HEK293 (cell line): ENCODE results near the gene APRT.

Source experiments
- REPIN1 ChIP-seq: fragments of 450-650 bp; formaldehyde crosslinking; IDR thresholded peaks from 2 replicates; pipeline ENCODE4 v1.5.1; 2017; ENCODE audit warnings: missing biosample characterization, missing genetic modification characterization, low read depth
- TRIM28 ChIP-seq: IDR thresholded peaks from 2 replicates; pipeline ENCODE4 v1.6.1; 2011; ENCODE audit warnings: low read length, control low read depth, borderline replicate concordance
- YY2 ChIP-seq: fragments of 450-650 bp; formaldehyde crosslinking; IDR thresholded peaks from 2 replicates; pipeline ENCODE4 v1.5.1; 2016; ENCODE audit warnings: missing biosample characterization, missing genetic modification characterization
- ZBTB1 ChIP-seq: fragments of 450-650 bp; formaldehyde crosslinking; IDR thresholded peaks from 2 replicates; pipeline ENCODE4 v1.5.1; 2016; ENCODE audit warnings: missing biosample characterization, missing genetic modification characterization
- ZBTB48 ChIP-seq: fragments of 450-650 bp; formaldehyde crosslinking; IDR thresholded peaks from 2 replicates; pipeline ENCODE4 v1.5.1; 2016; ENCODE audit warnings: missing biosample characterization, missing genetic modification characterization
- ZFHX2 ChIP-seq: fragments of 450-650 bp; formaldehyde crosslinking; conservative IDR thresholded peaks from 2 replicates; pipeline ENCODE4 v1.5.1; 2016; ENCODE audit warnings: missing biosample characterization, missing genetic modification characterization
- ZNF133 ChIP-seq: fragments of 450-650 bp; formaldehyde crosslinking; IDR thresholded peaks from 2 replicates; pipeline ENCODE4 v1.5.1; 2016; ENCODE audit warnings: missing biosample characterization, missing genetic modification characterization
- ZNF175 ChIP-seq: fragments of 450-650 bp; formaldehyde crosslinking; IDR thresholded peaks from 2 replicates; pipeline ENCODE4 v1.5.1; 2016; ENCODE audit warnings: missing biosample characterization, missing genetic modification characterization
- ZNF214 ChIP-seq: fragments of 450-650 bp; formaldehyde crosslinking; IDR thresholded peaks from 2 replicates; pipeline ENCODE4 v1.5.1; 2017; ENCODE audit warnings: missing biosample characterization, mild to moderate bottlenecking, missing genetic modification characterization, borderline replicate concordance
- ZNF24 ChIP-seq: fragments of 450-650 bp; formaldehyde crosslinking; IDR thresholded peaks from 2 replicates; pipeline ENCODE4 v1.5.1; 2016; ENCODE audit warnings: missing biosample characterization, missing genetic modification characterization
- ZNF335 ChIP-seq: fragments of 450-650 bp; formaldehyde crosslinking; conservative IDR thresholded peaks from 2 replicates; pipeline ENCODE4 v1.5.1; 2016; ENCODE audit warnings: missing biosample characterization, missing genetic modification characterization
- ZNF529 ChIP-seq: fragments of 450-650 bp; formaldehyde crosslinking; IDR thresholded peaks from 2 replicates; pipeline ENCODE4 v1.5.1; 2017; ENCODE audit warnings: missing genetic modification characterization, missing biosample characterization; ENCODE audit not compliant: insufficient replicate concordance
- ZNF677 ChIP-seq: fragments of 450-650 bp; IDR thresholded peaks from 2 replicates; pipeline ENCODE4 v1.5.0; 2018; ENCODE audit warnings: missing biosample characterization, mild to moderate bottlenecking, missing genetic modification characterization, moderate library complexity
- ZNF768 ChIP-seq: fragments of 450-650 bp; formaldehyde crosslinking; IDR thresholded peaks from 2 replicates; pipeline ENCODE4 v1.5.1; 2018; ENCODE audit warnings: missing biosample characterization, mild to moderate bottlenecking, missing genetic modification characterization
- ZSCAN23 ChIP-seq: fragments of 450-650 bp; formaldehyde crosslinking; IDR thresholded peaks from 2 replicates; pipeline ENCODE4 v1.5.1; 2016; ENCODE audit warnings: missing biosample characterization, missing genetic modification characterization
- ZSCAN30 ChIP-seq: fragments of 450-650 bp; IDR thresholded peaks from 2 replicates; pipeline ENCODE4 v1.5.1; 2018; ENCODE audit warnings: missing biosample characterization, mild to moderate bottlenecking, missing genetic modification characterization, moderate library complexity
- TF ChIP-seq, protein P1 (sequence below): fragments of 450-650 bp; formaldehyde crosslinking; conservative IDR thresholded peaks from 2 replicates; pipeline ENCODE4 v1.5.1; 2016; ENCODE audit warnings: low read depth, missing biosample characterization, missing genetic modification characterization
- TF ChIP-seq, protein P2 (sequence below): fragments of 450-650 bp; formaldehyde crosslinking; IDR thresholded peaks from 2 replicates; pipeline ENCODE4 v1.5.1; 2016; ENCODE audit warnings: missing biosample characterization, missing genetic modification characterization
- TF ChIP-seq, protein P3 (sequence below): fragments of 450-650 bp; formaldehyde crosslinking; IDR thresholded peaks from 2 replicates; pipeline ENCODE4 v1.5.1; 2016; ENCODE audit warnings: missing biosample characterization, missing genetic modification characterization
- TF ChIP-seq, protein P4 (sequence below): fragments of 450-650 bp; formaldehyde crosslinking; IDR thresholded peaks from 2 replicates; pipeline ENCODE4 v1.5.1; 2017; ENCODE audit warnings: missing biosample characterization, mild to moderate bottlenecking, missing genetic modification characterization, moderate library complexity
- TF ChIP-seq, protein P5 (sequence below): fragments of 450-650 bp; formaldehyde crosslinking; IDR thresholded peaks from 2 replicates; pipeline ENCODE4 v1.5.1; 2016; ENCODE audit warnings: missing biosample characterization, missing genetic modification characterization

The APRT gene

DNA sequence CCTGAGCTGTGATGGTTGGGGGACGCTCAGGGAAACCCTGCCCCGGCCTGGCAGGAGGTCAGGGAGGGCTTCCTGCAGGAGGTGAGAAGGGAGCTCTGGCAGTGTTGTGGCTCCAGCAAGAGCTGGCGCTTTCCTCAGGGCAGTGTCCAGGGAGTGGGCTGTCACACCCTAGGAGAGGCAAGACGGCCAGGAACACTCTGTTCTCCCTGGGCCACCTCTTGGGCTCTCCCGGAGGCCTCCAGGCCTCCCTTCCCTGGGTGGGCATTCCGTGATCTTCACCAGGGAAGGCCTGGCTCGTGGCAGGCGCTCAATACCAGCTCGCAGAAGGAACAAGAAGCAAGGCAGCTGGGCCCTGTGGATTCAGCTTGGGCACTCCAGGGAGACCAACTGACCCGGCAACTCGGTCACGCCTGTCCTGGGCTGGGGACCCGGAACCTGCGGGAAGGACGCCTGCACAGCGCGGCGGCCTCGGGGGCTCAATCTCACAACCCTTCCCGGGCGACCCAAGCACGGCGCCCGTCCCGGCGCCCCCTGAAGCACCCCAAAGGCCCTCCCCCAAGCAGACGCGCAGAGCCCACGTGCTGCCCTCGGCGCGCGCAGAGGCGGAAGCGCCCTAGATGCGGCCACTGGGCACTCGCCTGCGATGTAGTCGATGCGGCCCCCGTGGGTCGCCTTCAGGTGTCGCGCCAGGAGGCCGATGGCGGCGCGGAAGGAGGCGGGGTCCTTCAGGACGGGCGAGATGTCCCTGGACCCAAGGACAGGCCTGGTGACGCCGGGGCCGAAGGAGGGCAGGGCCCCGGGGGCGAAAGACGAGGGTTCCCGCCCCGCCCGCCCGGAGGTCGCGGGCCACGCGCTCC is 588 bp downstream of the APRT start (continued):
- TF ChIP-seq, protein P1, sequence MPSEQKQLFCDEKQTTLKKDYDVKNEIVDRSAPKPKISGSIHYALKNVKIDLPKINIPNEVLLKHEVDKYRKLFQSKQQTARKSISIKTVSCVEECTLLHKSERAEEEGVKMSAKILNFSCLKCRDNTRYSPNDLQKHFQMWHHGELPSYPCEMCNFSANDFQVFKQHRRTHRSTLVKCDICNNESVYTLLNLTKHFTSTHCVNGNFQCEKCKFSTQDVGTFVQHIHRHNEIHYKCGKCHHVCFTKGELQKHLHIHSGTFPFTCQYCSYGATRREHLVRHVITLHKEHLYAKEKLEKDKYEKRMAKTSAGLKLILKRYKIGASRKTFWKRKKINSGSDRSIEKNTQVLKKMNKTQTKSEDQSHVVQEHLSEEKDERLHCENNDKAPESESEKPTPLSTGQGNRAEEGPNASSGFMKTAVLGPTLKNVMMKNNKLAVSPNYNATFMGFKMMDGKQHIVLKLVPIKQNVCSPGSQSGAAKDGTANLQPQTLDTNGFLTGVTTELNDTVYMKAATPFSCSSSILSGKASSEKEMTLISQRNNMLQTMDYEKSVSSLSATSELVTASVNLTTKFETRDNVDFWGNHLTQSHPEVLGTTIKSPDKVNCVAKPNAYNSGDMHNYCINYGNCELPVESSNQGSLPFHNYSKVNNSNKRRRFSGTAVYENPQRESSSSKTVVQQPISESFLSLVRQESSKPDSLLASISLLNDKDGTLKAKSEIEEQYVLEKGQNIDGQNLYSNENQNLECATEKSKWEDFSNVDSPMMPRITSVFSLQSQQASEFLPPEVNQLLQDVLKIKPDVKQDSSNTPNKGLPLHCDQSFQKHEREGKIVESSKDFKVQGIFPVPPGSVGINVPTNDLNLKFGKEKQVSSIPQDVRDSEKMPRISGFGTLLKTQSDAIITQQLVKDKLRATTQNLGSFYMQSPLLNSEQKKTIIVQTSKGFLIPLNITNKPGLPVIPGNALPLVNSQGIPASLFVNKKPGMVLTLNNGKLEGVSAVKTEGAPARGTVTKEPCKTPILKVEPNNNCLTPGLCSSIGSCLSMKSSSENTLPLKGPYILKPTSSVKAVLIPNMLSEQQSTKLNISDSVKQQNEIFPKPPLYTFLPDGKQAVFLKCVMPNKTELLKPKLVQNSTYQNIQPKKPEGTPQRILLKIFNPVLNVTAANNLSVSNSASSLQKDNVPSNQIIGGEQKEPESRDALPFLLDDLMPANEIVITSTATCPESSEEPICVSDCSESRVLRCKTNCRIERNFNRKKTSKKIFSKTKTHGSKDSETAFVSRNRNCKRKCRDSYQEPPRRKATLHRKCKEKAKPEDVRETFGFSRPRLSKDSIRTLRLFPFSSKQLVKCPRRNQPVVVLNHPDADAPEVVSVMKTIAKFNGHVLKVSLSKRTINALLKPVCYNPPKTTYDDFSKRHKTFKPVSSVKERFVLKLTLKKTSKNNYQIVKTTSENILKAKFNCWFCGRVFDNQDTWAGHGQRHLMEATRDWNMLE = no peak
- TF ChIP-seq ZNF175 (tag by site-specific recombination) (no peak), ZNF133 (no peak), ZFHX2 (tag by site-specific recombination) (no peak; the same call in 1 of the 2 replicates), ZNF24 (tag by site-specific recombination) (no peak; the same call in 1 of the 2 replicates), ZNF214 (tag by site-specific recombination) (no peak), ZNF768 (no peak), ZSCAN23 (tag by site-specific recombination) (no peak), ZNF529 (tag by site-specific recombination) (no peak), ZSCAN30 (no peak; the same call in 1 of the 2 replicates), REPIN1 (tag by site-specific recombination) (no peak), YY2 (tag by site-specific recombination) (no peak; the same call in 1 of the 2 replicates), ZNF335 (tag by site-specific recombination) (peak; percentile 89), ZNF677 (tag by site-specific recombination) (no peak), TRIM28 (no peak), ZBTB48 (tag by site-specific recombination) (0 out of 2 replicates have a peak, but pooled peaks have one; percentile 13), ZBTB1 (tag by site-specific recombination) (no peak)
- TF ChIP-seq, protein P2, sequence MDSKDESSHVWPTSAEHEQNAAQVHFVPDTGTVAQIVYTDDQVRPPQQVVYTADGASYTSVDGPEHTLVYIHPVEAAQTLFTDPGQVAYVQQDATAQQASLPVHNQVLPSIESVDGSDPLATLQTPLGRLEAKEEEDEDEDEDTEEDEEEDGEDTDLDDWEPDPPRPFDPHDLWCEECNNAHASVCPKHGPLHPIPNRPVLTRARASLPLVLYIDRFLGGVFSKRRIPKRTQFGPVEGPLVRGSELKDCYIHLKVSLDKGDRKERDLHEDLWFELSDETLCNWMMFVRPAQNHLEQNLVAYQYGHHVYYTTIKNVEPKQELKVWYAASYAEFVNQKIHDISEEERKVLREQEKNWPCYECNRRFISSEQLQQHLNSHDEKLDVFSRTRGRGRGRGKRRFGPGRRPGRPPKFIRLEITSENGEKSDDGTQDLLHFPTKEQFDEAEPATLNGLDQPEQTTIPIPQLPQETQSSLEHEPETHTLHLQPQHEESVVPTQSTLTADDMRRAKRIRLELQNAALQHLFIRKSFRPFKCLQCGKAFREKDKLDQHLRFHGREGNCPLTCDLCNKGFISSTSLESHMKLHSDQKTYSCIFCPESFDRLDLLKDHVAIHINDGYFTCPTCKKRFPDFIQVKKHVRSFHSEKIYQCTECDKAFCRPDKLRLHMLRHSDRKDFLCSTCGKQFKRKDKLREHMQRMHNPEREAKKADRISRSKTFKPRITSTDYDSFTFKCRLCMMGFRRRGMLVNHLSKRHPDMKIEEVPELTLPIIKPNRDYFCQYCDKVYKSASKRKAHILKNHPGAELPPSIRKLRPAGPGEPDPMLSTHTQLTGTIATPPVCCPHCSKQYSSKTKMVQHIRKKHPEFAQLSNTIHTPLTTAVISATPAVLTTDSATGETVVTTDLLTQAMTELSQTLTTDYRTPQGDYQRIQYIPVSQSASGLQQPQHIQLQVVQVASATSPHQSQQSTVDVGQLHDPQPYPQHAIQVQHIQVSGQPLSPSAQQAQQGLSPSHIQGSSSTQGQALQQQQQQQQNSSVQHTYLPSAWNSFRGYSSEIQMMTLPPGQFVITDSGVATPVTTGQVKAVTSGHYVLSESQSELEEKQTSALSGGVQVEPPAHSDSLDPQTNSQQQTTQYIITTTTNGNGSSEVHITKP (tag by site-specific recombination) = peak; percentile 64
- TF ChIP-seq, protein P3, sequence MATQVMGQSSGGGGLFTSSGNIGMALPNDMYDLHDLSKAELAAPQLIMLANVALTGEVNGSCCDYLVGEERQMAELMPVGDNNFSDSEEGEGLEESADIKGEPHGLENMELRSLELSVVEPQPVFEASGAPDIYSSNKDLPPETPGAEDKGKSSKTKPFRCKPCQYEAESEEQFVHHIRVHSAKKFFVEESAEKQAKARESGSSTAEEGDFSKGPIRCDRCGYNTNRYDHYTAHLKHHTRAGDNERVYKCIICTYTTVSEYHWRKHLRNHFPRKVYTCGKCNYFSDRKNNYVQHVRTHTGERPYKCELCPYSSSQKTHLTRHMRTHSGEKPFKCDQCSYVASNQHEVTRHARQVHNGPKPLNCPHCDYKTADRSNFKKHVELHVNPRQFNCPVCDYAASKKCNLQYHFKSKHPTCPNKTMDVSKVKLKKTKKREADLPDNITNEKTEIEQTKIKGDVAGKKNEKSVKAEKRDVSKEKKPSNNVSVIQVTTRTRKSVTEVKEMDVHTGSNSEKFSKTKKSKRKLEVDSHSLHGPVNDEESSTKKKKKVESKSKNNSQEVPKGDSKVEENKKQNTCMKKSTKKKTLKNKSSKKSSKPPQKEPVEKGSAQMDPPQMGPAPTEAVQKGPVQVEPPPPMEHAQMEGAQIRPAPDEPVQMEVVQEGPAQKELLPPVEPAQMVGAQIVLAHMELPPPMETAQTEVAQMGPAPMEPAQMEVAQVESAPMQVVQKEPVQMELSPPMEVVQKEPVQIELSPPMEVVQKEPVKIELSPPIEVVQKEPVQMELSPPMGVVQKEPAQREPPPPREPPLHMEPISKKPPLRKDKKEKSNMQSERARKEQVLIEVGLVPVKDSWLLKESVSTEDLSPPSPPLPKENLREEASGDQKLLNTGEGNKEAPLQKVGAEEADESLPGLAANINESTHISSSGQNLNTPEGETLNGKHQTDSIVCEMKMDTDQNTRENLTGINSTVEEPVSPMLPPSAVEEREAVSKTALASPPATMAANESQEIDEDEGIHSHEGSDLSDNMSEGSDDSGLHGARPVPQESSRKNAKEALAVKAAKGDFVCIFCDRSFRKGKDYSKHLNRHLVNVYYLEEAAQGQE = no peak
- TF ChIP-seq, protein P4, sequence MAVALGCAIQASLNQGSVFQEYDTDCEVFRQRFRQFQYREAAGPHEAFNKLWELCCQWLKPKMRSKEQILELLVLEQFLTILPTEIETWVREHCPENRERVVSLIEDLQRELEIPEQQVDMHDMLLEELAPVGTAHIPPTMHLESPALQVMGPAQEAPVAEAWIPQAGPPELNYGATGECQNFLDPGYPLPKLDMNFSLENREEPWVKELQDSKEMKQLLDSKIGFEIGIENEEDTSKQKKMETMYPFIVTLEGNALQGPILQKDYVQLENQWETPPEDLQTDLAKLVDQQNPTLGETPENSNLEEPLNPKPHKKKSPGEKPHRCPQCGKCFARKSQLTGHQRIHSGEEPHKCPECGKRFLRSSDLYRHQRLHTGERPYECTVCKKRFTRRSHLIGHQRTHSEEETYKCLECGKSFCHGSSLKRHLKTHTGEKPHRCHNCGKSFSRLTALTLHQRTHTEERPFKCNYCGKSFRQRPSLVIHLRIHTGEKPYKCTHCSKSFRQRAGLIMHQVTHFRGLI (tag by site-specific recombination) = 0 out of 2 replicates have a peak, but pooled peaks have one; percentile 12
- TF ChIP-seq, protein P5, sequence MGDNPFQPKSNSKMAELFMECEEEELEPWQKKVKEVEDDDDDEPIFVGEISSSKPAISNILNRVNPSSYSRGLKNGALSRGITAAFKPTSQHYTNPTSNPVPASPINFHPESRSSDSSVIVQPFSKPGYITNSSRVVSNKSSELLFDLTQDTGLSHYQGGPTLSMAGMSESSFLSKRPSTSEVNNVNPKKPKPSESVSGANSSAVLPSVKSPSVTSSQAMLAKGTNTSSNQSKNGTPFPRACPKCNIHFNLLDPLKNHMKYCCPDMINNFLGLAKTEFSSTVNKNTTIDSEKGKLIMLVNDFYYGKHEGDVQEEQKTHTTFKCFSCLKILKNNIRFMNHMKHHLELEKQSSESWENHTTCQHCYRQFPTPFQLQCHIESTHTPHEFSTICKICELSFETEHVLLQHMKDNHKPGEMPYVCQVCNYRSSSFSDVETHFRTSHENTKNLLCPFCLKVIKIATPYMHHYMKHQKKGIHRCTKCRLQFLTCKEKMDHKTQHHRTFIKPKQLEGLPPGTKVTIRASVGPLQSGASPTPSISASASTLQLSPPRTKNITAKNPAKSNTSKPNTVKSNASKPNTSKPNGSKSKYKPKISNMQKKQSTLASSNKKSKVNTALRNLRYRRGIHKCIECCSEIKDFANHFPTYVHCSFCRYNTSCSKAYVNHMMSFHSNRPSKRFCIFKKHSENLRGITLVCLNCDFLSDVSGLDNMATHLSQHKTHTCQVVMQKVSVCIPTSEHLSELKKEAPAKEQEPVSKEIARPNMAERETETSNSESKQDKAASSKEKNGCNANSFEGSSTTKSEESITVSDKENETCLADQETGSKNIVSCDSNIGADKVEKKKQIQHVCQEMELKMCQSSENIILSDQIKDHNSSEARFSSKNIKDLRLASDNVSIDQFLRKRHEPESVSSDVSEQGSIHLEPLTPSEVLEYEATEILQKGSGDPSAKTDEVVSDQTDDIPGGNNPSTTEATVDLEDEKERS (tag by site-specific recombination) = no peak
